NOMO-1 (cell line): ENCODE results near the gene NPLOC4.
"Not testable (repeated sequence)": the region's sequence is repeated elsewhere in the genome, so short reads cannot be mapped to it uniquely, and the experiment has no call there.

ENCODE experiments used
- DNase-seq, 2 experiments: peaks; one replicate each; lab custom pipeline; 2025; ENCODE audit not compliant: unreplicated experiment in 2 of 2; lab: John Stamatoyannopoulos, UW

The NPLOC4 gene

DNA sequence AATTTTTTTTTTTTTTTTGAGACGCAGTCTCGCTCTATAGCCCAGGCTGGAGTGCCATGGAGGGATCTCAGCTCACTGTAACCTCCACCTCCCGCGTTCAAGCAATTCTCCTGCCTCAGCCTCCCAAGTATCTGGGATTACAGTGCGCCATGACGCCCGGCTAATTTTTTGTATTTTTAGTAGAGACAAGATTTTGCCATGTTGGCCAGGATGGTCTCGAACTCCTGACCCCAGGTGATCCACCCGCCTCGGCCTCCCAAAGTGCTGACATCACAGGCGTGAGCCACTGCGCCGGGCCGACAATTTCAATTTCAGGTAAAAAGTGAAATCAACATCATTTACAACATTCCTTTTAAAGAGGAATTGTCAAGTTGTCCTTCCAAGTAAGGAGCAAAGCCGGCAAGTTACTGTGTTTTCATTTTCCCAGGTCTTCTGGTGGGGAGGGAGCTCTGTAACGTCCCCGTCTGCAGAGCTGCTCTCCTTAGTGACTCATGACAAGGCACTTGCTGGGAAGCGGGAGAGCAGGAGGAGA lies 873 bp downstream of the NPLOC4 start:
- DNase-seq: no peak

DNA sequence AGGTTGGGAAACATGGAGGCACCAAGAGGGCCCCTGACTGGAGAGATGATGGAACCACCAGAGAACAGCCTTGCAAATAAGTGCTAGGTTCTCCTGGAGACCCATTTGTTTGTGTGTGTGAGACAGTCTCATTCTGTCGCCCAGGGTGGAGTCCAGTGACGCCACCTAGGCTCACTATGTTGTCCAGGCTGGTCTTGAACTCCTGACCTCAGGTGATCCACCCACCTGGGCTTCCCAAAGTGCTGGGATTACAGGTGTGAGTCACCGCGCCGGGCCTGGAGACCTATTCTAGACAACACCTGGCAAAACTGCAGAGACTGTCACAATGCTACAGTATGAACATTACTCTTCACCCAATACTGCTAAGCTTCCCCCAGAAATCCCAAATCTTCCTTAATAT lies 1.5 kb downstream of the NPLOC4 start:
- DNase-seq: no peak

DNA sequence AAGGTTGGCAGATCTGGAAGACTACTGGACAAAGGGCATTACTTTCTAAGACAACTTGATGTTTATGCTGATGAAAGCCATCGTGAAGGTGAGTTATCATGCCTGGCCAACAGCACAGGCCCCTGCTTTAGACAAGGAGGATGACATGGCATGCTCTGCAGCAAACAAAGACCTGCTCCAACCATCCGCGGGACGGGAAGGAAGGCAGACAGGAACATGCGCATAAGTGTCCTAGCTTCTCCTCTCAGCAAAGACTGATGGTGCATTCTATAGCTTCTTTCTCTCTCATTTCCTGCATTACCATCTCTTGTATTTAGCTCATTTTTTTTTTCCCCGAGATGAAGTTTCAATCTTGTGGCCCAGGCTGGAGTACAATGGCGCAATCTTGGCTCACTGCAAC lies 5.4 kb downstream of the NPLOC4 start:
- DNase-seq: no peak

DNA sequence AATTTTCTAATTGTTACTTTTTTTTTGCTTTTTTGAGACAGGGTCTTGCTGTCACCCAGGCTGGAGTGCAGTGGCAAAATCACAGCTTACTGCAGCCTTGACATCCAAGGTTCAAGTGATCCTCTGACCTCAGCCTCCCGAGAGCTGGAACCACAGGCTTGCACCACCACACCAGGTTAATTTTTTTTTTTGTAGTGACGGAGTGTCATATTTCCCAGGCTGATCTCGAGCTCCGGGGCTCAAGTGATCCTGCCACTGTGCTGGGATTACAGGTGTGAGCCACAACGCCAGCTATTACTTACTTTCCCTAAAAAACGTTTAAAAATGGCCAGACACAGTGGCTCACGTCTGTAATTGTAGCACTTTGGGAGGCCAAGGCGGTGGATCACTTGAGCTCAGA lies 6.6 kb downstream of the NPLOC4 start:
- DNase-seq: no peak

DNA sequence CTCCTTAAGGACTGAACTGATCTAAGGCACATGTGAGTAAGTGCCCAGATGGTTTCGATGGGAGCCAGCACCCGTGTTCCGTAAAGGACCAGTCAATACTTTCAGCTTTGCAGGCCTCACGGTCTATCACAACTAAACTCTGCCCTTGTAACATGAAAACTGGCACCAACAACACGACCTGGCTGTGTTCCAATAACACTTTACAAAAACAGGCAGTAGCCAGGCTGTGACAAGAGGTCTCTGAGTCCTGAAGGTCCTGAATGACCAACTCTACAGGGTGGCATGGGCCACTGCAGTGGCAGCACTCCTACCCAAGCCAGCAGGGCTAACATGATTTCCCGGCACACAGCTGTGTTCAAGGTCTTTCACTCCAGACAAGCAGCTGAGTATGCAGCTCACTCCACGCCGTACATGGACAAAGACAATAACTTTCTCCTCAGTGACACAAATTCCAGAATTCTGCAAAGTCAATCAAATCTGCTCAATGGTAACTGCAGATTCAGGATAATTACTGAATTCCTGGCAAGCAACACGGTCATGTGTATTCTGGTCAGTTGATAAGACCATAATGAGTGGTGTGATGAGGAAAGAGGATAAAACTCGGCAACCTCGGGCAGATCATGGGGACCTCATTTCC lies 15.3 kb downstream of the NPLOC4 start:
- no peak for DNase-seq

DNA sequence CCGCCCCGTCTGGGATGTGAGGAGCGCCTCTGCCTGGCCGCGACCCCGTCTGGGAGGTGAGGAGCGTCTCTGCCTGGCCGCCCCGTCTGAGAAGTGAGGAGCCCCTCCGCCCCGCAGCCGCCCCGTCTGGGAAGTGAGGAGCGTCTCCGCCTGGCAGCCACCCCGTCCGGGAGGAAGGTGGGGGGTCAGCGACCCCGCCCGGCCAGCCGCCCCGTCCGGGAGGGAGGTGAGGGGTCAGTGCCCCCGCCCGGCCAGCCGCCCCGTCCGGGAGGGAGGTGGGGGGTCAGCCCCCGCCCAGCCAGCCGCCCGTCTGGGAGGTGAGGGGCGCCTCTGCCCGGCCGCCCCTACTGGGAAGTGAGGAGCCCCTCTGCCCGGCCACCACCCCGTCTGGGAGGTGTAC lies 18.6 kb downstream of the NPLOC4 start:
- DNase-seq: not testable (repeated sequence)

DNA sequence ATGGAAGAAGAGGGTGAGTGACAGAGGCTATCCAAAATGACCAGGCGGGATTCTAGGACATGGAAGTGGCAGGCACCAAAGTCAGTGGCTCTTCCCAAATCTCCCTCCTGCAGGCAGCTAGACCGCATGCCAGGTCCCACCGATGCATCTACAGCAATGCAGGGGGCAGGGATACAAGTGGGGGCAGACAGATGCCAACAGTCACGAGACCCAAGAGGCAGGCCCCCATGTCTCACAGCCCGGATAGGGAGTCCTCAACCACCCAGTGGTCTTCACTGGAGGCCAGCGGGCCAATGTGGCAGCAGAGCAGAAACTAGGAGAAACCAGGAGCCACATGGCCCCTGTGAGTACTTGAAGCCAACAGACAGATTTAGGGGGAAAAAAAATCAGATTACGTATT lies 20.0 kb downstream of the NPLOC4 start:
- no peak for DNase-seq

DNA sequence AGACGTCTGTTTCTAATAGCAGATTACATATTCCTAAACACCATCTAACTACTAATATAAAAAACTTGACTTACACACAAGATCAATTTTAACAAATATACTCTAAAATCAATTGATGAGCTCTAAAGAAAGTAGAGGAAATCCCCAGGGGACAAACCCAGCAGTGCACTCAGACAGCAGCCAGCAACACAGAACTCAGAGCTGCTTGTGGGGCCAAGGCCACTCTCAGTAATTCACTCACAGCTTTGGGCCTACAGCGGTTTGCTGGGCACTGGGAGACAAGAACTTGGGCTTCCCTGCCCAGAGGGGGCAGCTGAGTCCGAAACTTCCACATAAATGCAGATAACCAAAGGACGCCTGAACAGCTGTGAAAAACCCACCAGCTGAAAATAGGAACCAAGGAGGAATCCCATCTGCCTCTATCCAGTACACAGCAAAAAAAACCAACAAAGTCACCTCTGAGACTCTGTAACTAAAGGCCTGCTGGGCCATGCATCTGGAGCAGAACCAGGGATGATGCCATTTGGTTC lies 21.4 kb downstream of the NPLOC4 start:
- no peak for DNase-seq

DNA sequence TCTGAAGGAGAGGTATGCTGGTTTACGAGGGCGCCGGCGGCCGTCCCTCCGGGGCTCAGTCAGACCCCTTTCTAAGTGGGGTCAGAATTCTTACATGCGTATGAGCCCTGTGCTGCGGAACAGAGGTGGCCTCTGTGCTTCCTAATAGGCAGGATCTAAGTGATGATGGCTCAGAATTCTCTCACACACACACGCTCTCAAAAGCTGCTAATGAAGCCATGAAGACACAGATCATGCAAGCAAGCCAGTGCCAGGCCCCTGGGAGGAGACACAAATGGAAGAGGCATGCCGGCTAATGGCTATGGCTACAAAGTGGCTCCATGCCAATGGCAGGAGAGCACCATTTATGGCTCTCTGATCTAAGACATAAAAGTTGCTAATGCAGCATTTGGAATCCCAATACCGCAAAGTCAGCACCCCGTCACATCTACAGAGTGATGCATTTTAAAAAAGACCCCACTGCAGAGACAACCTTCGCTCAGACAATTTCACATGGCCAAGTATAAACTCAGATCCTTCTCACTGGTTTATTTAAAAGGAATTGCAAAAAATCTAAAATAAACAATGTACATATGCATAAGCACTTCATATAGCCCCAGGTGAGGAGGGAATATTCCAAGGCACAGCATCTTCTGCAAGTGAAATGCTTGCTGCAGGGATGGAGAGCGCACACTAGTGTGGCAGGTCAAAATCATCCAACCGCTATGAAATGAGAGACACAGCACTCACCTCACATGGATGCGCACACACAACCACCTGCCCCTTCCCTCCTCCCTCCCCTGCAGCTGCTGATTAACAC lies 24.5 kb downstream of the NPLOC4 start:
- DNase-seq: no peak

DNA sequence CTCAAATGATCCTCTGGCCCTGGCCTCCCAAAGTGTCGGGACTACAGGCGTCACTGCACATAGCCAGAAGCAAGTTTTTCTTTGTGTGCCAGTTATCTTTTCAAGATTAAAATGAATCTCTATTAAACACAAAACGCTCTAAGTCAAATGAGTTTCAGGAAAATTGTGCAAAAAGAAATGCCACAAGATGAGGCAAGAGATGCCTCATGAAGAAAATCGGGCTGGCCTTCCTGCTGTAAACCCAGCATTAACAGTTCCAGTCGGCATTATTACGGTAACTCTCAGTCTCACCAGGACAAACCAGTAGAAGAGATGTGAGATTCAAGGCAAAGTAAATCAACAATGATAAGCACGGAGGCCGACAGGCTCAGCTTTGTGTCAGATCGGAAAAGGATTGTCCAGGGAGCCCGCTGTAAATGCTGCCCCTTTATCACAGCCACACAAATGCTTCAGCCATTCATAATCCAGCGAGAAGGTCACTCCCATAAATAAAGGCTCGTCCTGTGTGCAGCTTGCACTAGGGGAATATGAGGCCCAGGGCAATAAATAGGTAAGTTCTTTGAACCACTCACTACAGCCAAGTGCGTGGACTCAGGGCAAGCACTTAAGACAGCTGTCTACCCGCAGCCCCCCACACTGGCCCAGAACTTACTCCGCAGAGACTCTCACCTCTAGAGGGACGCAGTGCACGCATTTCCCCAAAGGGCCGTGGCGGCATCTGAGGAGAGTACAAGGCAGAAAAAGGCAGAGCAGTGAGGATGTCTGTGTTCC lies 27.2 kb downstream of the NPLOC4 start:
- peak in 1 of 2 experiments; percentile 6 for DNase-seq

DNA sequence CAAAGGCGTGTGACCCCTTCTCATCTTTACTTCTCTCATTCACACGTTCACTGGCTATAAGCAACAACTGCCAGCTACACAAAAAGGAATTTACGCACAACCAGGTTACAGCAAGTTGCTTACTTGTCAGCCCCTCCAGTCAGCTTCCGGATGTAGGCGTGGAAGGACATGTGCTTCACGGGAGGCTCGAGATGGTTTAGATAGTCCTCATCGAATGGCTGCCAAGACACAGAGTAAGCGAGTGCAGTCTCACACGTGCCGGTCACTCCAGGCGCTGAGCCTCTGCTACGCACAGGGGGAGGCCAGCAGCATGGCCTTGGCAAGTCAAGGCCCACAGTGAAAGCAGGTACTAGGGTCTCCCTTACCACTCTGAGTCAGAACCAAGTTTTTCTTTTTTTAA lies 28.3 kb downstream of the NPLOC4 start:
- DNase-seq: no peak

DNA sequence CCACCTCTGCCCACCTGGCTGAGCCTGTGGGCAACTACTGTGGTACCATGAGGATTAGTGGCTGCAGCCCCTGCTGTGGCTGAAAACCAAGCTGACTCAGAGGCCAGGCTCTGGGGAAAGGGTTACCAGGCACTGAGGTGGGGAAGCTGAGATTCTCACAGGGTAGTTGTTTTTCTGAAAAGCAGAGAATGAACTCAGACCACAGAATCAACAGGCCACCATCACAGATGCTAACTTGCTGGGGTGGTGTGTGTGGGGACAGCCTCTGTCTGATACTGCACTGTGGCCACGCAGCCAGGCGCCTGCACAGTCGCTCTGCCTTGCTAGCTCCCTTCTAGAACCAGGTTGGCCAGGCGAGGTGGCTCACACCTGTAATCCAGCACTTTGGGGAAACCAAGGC lies 28.8 kb downstream of the NPLOC4 start:
- no peak for DNase-seq

DNA sequence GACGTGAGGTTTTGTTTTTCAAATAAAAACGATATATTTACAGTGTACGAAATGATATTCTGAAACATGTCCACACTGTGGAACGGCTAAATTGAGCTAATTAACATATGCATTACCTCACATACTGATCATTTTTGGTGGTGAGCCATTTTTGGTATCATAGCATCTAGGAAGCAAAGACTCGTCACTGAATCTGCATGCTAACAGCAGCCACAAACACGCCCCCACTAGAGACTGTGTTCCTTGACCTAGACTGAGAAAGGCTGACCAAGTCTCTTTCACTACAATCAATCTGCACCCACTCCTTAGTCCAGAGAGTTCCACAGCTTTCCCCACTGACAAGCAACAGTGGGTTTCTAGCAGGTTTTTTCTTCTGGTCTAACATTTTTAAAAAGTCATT lies 29.5 kb downstream of the NPLOC4 start:
- DNase-seq: no peak

DNA sequence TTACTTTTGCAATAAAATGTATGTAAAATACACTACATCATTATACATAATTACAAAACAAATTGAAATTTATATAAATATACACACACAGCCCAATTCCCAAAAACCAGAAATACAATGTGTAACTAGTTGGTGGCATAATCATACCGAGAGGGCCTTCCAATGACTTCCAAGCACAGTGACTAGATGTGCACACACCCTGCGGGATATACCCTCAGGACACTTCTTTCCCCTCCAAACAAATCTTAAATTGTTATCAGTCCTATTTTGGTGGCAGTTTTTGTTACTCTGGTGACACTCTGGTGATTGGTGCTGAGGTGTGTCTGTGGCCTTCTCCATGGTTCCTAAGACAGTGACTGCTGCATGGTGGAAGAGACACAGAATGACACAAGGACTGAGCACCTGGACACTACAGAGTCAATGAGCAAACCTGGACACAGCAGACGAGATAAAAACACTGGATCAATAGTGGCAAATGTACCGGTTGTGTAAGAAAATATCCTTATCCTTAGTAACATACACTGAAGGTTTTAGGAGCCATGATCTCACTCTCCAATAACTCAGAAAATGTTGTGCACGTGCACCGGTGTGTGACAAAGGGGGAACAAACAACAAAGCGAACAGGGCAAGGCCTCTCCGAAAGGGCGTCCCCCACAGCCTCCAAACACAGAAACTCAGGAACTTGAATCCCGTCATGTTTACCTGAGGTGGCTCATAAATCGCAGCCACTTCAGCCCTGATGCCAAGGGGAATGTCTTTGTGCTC lies 32.9 kb downstream of the NPLOC4 start:
- DNase-seq: no peak

DNA sequence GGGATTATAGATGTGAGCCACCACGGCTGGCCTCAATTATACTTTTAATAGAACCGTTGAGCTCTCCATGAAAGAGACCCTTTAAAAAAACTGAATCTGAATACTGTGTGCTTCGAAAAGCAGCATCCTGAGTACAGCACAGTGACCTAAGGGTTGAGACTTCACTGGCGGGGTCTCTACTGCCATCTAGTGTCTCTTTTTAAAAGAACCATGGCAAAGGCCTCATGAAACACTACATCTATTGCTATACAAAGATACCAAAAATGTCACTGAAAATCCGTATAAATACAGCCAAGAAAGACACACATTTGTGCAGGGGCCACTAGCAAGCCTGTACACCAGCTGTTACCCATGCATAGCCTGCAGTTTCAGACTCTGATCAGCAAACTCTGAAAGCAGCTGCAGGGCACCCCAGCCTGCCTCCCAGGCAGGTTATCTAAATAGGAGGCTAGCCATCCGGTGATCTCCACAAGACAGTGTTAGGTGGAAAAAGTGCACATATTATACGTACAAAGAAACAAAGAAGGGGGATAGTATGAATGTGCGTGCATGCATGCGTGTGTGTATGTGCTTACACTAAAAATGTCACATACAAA lies 35.3 kb downstream of the NPLOC4 start:
- peak in 1 of 2 experiments; percentile 75 for DNase-seq

DNA sequence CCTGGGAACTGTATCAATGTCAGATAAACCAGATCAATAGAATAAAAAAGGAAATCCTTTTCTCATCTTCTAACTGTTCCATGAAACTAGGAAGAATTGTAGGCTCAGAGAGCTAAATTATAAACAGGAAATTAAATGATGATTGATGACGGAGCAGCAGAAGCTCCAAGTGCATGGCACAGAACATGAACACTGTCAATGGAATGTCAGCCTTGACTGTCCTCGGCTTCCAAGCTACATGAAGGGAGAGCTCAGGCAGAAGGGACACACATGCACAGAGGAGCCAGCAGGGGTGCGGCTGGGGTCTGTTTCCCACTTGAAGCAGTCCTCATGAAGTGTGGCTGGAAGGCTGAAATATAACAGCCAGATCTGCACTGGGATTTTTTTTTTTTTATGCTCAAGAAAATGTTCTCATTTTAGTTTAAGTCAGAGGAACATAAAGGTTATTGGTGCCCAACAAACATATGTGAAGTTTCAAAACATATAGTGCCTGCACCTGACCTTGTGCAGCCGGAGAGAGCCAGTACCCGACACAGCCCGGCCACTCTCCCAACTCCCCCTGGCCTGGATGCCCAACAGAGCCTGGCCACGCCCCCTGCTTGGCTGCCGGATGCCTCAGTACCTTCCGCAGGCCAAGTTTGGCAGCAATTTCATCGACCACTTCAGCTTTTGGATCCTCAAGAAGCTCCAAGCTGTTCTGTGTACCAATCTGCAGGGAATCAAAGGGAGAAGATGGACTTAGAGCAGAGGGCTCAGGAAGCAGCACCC lies 37.0 kb downstream of the NPLOC4 start:
- DNase-seq: no peak

DNA sequence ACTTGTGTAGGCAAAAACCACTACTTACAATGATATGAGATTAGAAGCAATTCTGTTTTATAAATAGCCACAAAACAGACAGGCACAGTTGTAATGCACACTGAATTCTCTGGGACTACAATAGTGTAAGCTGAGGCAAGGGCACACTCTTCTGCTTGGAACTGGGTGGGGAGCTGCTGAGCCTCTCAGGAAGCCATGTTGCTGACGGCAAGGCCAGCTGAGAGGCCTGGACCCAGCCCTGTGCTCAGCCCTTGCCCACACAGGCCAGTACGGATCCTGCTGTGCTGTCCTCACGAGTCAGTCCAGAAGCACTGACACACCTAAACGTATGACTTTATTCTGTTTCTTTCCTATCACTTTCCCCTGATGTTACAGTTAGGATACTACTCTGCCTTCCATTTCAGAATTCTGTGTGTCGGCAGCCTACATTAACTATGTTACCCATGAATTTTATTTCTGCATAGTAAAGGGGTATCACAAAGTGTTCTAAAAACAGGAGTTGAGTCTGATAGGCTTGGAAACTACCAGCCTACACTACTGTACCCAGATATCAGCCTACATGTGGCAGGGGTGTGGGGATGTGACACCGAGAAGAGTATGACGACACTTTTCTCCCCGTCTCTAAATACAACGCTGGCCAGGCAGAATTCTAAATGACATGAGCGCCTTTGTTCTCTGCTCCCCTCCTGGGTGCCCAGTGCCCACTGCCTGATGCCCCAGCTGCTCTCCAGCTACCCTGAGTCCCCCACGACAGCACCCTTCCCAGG lies 43.6 kb downstream of the NPLOC4 start:
- DNase-seq: no peak

DNA sequence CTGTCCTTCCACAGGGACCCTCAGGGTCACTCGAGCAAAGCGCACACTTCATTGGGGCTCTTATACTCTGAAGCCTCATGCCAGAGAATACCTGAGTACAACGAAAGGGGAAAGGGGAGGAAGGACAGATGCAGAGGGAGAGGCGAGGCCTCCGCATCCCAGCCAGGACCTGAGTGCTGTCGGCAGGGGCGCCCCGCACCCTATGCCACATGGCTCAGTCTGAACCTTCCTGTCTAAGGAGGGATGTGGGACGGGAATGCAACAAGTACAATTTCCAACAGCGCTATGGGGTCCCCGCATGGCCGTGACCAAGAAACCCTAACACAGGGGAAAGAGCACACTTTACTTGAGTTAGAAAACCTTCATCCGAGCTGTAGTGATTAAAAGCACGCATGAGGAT lies 44.9 kb downstream of the NPLOC4 start:
- DNase-seq: no peak

DNA sequence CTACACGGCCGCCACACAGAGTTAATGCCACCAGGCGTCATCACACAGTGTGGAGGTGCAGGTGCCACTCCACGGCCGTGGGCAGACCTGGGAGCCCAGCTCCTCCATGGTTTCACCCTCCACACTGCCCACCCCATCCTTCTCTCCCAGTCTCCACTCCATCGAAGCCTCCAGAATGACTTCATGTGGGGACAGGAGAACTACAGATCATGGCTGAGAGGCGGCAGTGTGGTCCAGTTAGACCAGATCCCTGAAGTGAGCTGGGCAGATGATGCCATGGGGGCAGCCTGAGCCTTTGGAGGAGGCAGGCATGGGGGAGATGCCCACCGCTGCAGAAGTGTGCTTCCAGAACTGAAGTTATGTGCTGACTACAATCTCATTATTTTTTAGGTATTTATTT lies 46.8 kb downstream of the NPLOC4 start:
- DNase-seq: no peak
